ENCODE results near the gene NADSYN1. TPM values are rescaled to one million over a fixed set of nuclear protein-coding genes. Genes with fewer than 3 reads are reported as not detected.

The NADSYN1 gene
- total RNA-seq, 1 experiment from 2014 or later, result 130 TPM

GRCh38 chr11:71429701-71430100, 23.3 kb upstream of the NADSYN1 start:
- no peak for DNase-seq (ENCODE audit: low read depth, low spot score)
- in situ Hi-C loops (cut with HindIII; ENCODE audit: low pct_unique_long_range_greater_than_20kb, low sequenced_read_pairs), result no loop called here

DNA sequence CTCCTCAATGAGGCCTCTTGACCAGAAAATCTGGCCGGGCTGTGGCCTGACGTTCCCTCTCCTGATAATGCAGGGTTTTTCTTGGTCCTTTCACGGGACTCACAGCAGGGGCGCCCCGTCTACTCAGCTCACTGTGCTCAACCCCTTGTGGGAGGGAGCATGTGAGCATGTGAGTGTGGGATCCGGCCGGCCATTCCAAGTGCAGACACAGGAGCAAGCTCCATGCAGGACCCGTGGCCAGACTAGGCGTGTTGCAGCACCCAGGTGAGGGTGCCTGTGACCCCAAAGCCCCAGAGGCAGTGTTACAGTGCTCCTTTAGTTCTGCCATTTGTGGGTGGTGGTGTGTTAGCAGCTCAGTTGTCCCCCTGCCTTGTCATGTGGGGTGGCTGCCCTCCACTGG, 22.8 kb upstream of the NADSYN1 start:
- in situ Hi-C loops (cut with HindIII; ENCODE audit: low pct_unique_long_range_greater_than_20kb, low sequenced_read_pairs), result no loop called here
- no peak for DNase-seq (ENCODE audit: low read depth, low spot score)

- DNase-seq (ENCODE audit: low read depth, low spot score), result no peak
- in situ Hi-C loops (cut with HindIII; ENCODE audit: low pct_unique_long_range_greater_than_20kb, low sequenced_read_pairs), result no loop called here
Observed at GRCh38 chr11:71431271-71431670, 21.7 kb upstream of the NADSYN1 start.

GRCh38 chr11:71432761-71433647, 20.0 kb upstream of the NADSYN1 start:
- DNase-seq (ENCODE audit: low read depth, low spot score), result no peak
- in situ Hi-C loops (cut with HindIII; ENCODE audit: low pct_unique_long_range_greater_than_20kb, low sequenced_read_pairs), result no loop called here

GRCh38 chr11:71433648-71434450, 19.2 kb upstream of the NADSYN1 start:
- DNase-seq (ENCODE audit: low read depth, low spot score), result no peak
- in situ Hi-C loops (cut with HindIII; ENCODE audit: low pct_unique_long_range_greater_than_20kb, low sequenced_read_pairs), result no loop called here

GRCh38 chr11:71434576-71435130, 18.4 kb upstream of the NADSYN1 start:
- no peak for DNase-seq (ENCODE audit: low read depth, low spot score)
- in situ Hi-C loops (cut with HindIII; ENCODE audit: low pct_unique_long_range_greater_than_20kb, low sequenced_read_pairs), result no loop called here

DNA sequence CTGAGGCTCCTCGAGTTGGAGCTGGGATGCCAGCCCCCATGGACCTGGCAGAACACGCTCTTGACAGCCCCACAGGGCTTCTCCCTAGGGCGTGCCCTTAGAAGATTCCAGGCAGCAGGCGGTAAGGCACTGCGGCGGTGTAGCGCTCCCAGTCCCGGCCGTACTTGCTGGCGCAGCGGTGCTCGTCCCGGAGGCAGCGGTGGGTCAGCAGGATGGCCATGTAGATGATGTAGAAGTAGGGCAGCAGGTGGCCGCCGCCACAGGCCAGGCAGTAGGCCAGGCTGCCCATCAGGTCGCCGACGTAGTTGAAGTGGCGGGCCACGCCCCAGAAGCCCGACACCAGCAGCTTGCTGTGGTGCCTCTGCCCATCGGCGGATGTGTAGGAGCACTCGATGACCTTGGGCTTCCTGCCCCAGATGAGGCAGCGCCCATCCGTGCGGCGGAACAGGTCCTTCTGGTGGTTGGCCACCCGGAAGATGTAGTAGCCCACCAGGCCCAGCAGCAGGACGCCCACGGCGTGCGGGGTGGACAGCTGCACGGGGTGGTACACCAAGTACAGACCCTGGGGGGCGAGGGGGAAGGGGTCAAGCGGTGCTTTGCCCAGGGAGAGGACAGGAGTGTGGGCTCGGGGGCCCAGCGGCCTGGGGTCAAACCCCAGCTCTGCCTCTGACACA, 17.6 kb upstream of the NADSYN1 start:
- no peak for DNase-seq (ENCODE audit: low read depth, low spot score)
- in situ Hi-C loops (cut with HindIII; ENCODE audit: low pct_unique_long_range_greater_than_20kb, low sequenced_read_pairs), result no loop called here

- DNase-seq (ENCODE audit: low read depth, low spot score), result no peak
- in situ Hi-C loops (cut with HindIII; ENCODE audit: low pct_unique_long_range_greater_than_20kb, low sequenced_read_pairs), result no loop called here
Observed at GRCh38 chr11:71436861-71437260, 16.1 kb upstream of the NADSYN1 start.

GRCh38 chr11:71437399-71437798, 15.6 kb upstream of the NADSYN1 start:
- DNase-seq (ENCODE audit: low read depth, low spot score), result no peak
- in situ Hi-C loops (cut with HindIII; ENCODE audit: low pct_unique_long_range_greater_than_20kb, low sequenced_read_pairs), result no loop called here

DNA sequence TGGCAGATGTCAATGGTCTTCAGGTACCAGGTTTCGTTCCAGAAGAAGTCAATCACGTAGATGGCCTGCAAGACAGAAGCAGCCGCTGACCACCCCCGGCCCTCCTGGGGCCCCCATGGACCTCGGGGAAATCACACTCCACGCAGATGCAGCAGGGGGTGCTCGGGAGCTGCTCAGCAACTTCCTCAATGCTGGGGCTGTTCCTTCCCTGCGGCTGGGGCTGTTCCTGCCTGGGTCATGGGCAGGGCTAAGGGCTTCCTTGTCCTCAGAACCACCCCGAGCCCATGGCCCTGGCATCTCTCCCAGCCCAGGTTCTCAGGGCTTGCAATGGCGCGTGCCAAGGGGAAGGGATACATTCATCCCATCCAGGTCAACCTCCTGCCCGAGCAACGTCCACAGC, 15.1 kb upstream of the NADSYN1 start:
- in situ Hi-C loops (cut with HindIII; ENCODE audit: low pct_unique_long_range_greater_than_20kb, low sequenced_read_pairs), result no loop called here
- DNase-seq (ENCODE audit: low read depth, low spot score), result peak; percentile 59

DNA sequence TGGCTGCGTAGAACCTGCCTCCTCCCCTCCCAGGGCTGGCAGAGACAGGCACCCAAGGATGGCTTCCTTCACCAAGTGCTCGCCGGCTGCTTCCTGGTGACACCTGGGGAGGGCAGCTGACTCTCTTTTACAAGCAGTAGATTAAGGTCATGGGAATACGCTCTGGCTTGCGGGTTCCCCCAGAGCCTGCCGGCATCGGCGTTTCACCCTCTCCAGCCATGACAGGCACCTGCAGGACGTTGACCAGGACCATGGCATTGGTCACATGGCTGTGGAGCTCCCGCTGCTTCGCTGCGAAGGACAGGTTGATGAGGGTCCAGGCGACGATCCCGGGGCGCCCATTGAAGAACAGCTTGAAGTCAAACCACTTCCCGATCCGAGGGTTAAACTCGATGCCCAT, 14.4 kb upstream of the NADSYN1 start:
- in situ Hi-C loops (cut with HindIII; ENCODE audit: low pct_unique_long_range_greater_than_20kb, low sequenced_read_pairs), result no loop called here
- no peak for DNase-seq (ENCODE audit: low read depth, low spot score)

DNA sequence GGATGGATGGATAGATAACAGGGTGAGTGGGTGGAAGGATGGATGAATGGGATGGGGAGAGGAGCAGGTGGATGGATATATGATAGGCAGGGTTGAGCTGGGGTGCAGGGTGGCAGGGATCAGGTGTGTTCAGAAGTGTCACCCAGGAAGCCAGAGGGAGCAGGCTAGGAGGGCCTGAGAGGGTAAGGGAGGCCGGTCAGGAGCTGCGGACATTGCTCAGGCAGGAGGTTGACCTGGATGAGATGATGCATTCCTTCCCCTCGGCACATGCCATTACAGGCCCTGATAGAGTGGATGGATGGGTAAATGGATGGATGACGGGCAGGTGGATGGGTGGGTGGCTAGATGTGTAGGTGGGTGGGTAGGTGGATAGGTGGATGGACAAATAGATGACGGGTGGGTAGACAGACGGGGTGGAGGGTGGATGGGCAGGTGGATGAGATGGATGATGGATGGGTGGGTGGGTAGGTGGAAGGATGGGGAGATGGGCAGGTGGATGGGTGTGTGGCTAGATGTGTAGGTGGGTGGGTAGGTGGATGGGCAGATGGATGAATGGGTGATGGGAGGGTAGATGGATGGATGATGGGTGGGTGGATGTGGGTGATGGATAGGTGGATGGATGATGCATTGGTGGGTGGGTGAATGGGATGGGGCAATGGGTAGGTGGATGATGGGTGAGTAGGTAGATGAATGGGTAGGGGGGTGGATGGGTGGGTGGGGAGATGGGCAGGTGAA, 12.8 kb upstream of the NADSYN1 start:
- in situ Hi-C loops (cut with HindIII; ENCODE audit: low pct_unique_long_range_greater_than_20kb, low sequenced_read_pairs), result no loop called here
- no peak for DNase-seq (ENCODE audit: low read depth, low spot score)

DNA sequence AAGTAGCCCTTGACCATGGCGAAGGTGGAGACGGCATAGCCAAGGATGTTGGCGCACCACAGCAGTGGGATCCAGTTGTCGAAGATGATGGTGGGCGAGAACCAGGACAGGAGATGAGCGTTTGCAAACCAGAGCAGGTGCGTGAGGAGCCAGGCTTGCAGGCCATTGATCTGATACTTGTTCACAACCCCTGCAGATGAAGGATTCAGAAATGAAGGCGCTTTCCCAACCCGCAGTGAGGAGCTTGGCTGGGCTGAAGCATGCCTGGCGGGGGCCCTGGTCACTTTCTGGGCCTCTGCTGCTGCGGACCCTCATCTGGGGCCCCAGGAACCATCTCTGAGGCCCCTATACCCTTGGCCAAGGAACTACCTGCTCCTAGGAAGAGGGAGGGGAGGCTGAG, 11.8 kb upstream of the NADSYN1 start:
- in situ Hi-C loops (cut with HindIII; ENCODE audit: low pct_unique_long_range_greater_than_20kb, low sequenced_read_pairs), result no loop called here
- DNase-seq (ENCODE audit: low read depth, low spot score), result no peak

DNA sequence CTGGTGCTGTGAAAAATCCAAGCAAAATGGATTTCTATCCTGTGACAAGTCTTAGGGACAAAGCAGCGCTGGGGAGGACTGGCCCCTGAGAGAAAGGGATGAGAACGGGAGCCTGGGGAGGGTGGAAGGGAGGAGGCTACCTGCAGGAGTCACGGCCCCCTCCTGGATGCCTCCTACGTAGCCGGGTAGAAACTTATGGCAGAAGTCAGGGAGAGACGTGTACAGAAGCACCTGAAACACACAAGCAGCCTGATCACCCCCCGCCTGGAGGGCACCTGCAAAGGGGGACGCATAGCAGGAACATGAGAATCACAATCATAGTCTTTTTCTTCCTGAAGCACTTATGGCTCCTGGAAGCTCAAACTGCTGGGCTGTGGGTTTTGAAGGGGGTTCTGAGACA, 10.9 kb upstream of the NADSYN1 start:
- DNase-seq (ENCODE audit: low read depth, low spot score), result no peak
- in situ Hi-C loops (cut with HindIII; ENCODE audit: low pct_unique_long_range_greater_than_20kb, low sequenced_read_pairs), result no loop called here

- in situ Hi-C loops (cut with HindIII; ENCODE audit: low pct_unique_long_range_greater_than_20kb, low sequenced_read_pairs), result no loop called here
- DNase-seq (ENCODE audit: low read depth, low spot score), result no peak
Observed at GRCh38 chr11:71442880-71443279, 10.1 kb upstream of the NADSYN1 start.

DNA sequence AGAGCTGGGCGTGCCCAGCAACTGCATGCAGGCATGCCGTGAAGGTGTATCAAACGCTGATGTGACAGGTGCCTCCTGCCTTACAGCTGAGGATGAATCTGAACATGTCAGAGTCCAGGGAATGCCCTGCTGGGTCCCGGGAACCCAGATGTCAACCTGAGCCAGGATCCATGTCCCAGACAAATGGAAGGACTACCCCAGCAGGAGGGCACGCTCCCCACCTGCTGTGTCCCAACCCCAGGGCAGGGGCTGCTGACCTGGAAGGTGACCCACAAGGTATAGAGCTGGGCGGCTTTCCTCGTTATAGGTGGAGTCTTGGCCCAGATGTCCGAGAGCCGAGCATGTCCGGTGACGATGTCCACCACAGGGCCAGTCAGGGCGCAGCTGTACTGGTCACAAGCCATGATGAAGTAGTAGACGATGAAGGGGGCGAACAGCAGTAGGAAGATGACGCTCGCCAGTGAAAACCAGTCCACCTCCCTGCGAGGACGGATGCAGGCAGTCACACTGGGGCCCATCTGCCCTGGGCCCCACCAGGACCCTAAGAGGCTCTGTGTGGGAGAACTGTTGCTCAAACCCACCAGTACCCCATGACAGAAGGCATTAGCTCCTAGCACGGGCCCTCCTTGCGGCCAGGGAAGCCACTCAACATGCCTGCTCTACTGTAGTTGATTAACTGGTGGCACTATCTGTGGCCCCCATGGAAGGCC, 9.1 kb upstream of the NADSYN1 start:
- DNase-seq (ENCODE audit: low read depth, low spot score), result no peak
- in situ Hi-C loops (cut with HindIII; ENCODE audit: low pct_unique_long_range_greater_than_20kb, low sequenced_read_pairs), result no loop called here

DNA sequence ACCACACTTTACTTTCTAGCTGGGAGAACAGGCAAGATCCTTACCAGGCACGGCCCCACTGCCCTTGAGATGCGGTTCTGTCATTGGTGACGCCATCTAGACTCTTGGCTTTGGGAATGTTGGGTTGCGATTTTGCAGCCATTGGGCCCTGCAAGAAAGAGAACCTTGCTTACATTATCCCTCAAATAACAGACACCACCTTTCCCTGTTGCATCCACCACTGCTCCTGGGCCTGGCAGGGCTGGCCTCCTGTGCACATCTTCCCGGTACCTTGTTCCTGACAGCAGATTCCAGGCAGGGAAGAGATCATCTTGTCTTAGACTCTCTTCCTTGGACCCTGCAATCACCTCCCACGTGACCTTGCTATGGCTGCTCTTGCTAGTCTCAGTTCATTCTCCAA, 8.2 kb upstream of the NADSYN1 start:
- in situ Hi-C loops (cut with HindIII; ENCODE audit: low pct_unique_long_range_greater_than_20kb, low sequenced_read_pairs), result no loop called here
- no peak for DNase-seq (ENCODE audit: low read depth, low spot score)

Data from SK-MEL-5 (cell line).